Measurements from ENCODE around the gene FAM234A.
"Not testable (repeated sequence)": the region's sequence is repeated elsewhere in the genome, so short reads cannot be mapped to it uniquely, and the experiment has no call there.

FAM234A gene, protein sequence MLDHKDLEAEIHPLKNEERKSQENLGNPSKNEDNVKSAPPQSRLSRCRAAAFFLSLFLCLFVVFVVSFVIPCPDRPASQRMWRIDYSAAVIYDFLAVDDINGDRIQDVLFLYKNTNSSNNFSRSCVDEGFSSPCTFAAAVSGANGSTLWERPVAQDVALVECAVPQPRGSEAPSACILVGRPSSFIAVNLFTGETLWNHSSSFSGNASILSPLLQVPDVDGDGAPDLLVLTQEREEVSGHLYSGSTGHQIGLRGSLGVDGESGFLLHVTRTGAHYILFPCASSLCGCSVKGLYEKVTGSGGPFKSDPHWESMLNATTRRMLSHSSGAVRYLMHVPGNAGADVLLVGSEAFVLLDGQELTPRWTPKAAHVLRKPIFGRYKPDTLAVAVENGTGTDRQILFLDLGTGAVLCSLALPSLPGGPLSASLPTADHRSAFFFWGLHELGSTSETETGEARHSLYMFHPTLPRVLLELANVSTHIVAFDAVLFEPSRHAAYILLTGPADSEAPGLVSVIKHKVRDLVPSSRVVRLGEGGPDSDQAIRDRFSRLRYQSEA

GRCh38 chr16:234468-235305 lies at the start of gene FAM234A:
FAM234A (plus strand) TSS chr16:234821; CDS start chr16:254414, 19,593 bp downstream.
- peak; percentile 98 for DNase-seq

DNA sequence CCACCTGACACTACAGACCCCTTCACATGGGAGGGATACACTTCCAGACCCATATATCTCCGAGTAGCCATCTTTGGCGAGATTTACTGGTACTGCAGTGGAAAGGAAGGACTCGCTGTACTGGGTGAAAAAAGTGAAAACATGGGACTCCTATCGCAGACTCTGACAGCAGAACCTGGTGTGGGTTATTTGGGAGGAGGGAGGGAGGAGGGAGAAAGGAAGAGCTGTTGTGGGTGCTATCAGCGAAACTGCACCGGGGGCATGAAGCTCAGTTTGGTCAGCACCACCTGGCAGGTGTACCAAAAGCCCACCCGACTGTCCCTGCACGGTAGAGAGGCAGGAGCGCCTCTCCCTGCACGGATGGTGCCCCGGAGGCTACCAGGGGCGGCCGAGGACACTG lies 49.4 kb upstream of the FAM234A start:
- DNase-seq: no peak

DNA sequence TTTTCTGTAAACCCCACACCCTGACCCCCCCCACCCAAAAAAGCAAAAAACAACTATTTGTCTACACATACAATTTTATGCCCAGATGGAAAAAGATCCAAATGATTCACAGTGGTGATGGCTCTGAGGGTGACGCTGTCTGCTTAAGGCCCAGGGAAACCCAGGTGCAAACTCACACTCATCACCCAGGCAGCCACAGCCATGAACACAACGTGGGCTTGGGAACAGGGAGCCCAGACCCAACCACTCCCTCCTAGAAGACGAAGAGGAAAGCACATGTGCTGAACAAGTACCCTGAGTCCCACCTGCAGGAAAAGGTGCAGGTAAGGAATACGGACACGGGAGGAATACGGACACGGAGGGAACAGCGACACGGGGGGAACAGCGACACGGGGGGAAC lies 48.9 kb upstream of the FAM234A start:
- DNase-seq: no peak

- DNase-seq: no peak
Measured at GRCh38 chr16:187330-187729, 47.3 kb upstream of the FAM234A start.

DNA sequence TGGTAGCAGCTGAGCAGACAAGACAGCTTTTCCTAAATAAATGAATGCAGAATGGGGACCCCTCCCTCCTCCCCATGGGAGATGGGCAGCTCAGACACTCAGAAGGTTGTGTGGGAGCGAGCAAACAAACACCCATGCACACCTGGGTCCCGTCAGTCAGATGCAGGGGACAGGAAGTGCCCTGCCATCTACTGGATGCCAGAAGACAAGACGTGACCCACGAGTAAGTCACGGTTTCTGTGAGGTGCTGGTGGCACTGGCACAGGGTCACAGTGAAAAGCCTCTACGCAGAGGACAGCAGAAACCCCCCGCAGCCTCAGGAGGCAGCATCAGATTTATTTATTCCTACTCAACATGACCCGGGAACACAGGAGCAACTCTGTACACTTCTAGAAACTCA lies 45.9 kb upstream of the FAM234A start:
- peak; percentile 37 for DNase-seq

GRCh38 chr16:189604-190186 lies 44.9 kb upstream of the FAM234A start:
- DNase-seq: no peak

DNA sequence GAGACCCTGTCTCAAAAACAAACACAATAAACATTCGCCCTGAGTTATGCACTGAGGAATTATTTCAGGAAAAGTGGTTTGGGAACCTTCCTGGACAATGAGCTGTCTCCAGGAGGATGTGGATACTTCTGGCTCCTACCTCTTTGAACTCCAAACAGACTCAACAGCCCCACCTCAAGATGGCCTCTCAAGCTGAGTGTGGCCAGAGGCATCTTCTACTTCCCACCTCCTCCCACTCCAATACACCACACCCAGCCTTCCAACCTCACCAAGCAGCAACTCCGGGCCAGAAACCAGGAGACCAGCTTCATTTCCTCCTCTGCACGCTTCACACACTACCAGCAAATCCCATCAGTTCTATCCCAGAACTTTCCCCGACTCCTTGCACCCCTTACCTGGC lies 42.8 kb upstream of the FAM234A start:
- DNase-seq: no peak

DNA sequence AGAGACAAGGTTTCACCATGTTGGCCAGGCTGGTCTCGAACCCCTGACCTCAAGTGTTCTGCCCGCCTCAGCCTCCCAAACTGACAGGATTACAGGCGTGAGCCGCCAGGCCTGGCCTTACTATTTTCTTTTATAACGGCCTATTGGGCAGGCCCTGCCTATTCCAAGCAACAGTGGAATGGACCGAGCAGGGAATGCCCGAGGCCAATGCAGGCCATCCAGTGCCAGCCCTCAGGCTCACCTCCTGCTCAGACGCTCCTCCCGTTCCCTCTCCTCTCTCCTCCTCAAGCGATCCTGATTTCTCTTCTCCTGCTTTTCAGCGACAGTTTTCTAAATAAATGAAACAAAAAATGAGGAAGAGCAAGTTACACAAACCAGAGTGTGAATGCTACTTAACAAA lies 41.9 kb upstream of the FAM234A start:
- DNase-seq: no peak

- DNase-seq: no peak
Measured at GRCh38 chr16:193441-193840, 41.2 kb upstream of the FAM234A start.

DNA sequence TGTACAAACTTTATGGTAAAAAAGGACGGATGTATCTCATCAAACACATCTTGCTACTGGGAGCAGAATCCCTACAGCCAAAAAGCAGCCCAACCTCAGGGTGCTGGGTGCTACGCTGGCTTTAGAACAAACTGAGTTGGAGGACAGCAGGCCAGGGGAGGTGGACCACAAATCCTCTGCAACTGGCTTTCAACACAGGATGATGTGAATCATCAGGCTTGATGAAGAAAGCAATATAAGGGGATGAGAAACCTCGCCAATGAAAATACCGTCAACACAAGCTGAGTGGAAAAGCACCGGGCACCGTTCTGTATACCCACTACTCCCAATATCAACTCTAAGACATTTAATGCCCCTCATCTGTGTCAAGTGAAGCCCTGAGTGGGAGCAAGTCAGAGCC lies 40.1 kb upstream of the FAM234A start:
- no peak for DNase-seq

- DNase-seq: no peak
Measured at GRCh38 chr16:200388-200787, 34.2 kb upstream of the FAM234A start.

GRCh38 chr16:203246-203645 lies 31.4 kb upstream of the FAM234A start:
- DNase-seq: no peak

GRCh38 chr16:204046-204445 lies 30.6 kb upstream of the FAM234A start:
- DNase-seq: not testable (repeated sequence)

DNA sequence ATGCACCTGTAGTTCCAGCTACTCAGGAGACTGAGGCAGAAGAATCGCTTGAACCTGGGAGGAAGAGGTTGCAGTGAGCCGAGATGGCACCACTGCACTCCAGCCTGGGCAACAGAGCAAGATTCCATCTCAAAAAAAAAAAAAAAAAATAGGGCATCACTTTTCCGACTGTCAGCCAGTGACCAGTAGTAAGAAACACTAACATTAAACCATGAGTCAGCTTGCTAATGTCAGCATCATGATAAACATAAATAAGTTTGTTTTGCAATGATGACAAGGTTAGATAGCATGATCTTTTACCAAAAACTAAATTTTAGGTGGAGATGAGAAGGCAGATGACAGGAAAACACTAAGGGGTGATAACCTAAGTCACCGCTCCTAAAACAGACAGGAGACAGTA lies 25.3 kb upstream of the FAM234A start:
- DNase-seq: not testable (repeated sequence)

GRCh38 chr16:211631-212180 lies 22.9 kb upstream of the FAM234A start:
- not testable (repeated sequence) for DNase-seq

DNA sequence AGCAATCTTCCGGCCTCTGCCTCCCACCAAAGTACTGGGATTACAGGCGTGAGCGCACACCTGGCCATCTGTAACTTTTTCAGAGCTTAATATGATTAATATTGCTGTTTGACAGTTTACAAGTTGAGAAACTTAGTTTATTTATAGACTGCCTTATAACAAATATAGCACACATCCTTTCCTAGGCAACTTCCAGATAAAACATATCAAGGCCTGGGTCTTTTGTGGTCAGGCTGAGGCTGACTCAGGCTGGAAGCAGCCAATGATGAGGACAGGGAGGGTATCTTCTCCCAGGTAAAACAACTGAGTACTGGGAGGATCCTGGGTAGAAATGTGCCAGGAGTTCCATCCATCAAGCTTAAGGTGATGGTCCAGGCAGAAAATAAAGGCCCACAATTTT lies 21.6 kb upstream of the FAM234A start:
- DNase-seq: no peak

- no peak for DNase-seq
Measured at GRCh38 chr16:220021-220420, 14.6 kb upstream of the FAM234A start.

GRCh38 chr16:228151-228851 lies 6.3 kb upstream of the FAM234A start:
- DNase-seq: no peak

DNA sequence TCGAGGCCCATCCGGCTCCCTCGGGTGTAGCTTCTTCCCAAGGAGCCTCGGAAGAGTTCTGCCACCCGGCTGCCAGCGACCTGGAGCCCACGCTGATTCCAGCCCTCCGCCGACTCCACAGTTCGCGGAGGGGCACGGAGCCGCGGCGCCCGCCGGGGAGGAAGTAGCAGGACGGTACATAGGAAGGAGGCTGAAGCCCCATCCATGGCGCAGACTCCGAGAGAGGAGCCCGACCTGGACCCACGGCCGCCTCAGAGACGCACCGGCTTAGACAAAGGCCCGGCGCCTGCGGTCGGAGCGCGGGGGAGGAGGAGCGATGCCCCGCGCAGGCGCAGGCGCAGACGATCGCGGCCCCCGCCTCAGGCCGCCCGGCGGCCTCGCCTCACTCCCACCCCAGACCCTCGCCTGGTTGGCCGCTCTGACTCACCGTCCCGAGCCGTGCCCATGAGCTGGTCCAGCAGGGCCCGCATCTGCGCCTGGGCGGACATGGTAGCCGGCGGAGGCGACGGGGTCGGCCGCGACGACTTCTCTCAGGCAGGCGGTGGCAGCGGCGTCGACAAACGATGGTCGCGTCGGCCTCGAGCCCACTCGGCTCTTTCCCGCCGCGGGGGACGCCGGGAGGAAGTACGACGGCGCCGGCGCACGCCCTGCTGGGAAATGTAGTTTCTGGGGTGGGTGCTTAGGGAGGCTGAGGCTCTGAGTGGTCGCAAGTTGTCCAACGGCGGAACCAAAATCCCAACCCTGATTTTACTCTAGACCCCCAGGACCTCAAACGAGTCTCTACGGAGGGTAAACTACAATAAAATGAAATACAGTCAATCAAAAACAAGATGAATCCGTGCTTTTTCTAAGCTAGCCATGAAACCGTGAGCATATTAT lies 5.5 kb upstream of the FAM234A start, which contains the start of gene LUC7L:
Gene LUC7L (minus strand): TSS at position 598 of the 879 bp plus-strand sequence. CDS start 110 bp downstream, at position 488.
- peak; percentile 88 for DNase-seq

- DNase-seq: no peak
Measured at GRCh38 chr16:229731-230281, 4.8 kb upstream of the FAM234A start.

- not testable (repeated sequence) for DNase-seq
Measured at GRCh38 chr16:230351-230750, 4.3 kb upstream of the FAM234A start.
